ENCODE data around the gene PRR29.

PRR29 gene

GRCh38 chr17:63998050-63998720 is at the start of gene PRR29:
PRR29 (plus strand) TSS chr17:63998351; CDS start chr17:63998365, 14 bp downstream.
- peak; percentile 83 for DNase-seq

GRCh38 chr17:63948521-63948920 is 49.6 kb upstream of the PRR29 start:
- DNase-seq: no peak

GRCh38 chr17:63949576-63950250 is 48.4 kb upstream of the PRR29 start:
- DNase-seq: no peak

- DNase-seq: no peak
Measured at GRCh38 chr17:63950940-63951907, 46.9 kb upstream of the PRR29 start.

GRCh38 chr17:63954402-63955063 is 43.6 kb upstream of the PRR29 start:
- no peak for DNase-seq

- no peak for DNase-seq
Measured at GRCh38 chr17:63955232-63955631, 42.9 kb upstream of the PRR29 start.

GRCh38 chr17:63955791-63956190 is 42.4 kb upstream of the PRR29 start:
- DNase-seq: no peak

GRCh38 chr17:63956296-63956920 is 41.7 kb upstream of the PRR29 start:
- DNase-seq: no peak

- no peak for DNase-seq
Measured at GRCh38 chr17:63960006-63960405, 38.1 kb upstream of the PRR29 start.

- no peak for DNase-seq
Measured at GRCh38 chr17:63960430-63960829, 37.7 kb upstream of the PRR29 start.

GRCh38 chr17:63961355-63962212 is 36.6 kb upstream of the PRR29 start:
- no peak for DNase-seq

GRCh38 chr17:63962298-63962744 is 35.8 kb upstream of the PRR29 start:
- DNase-seq: no peak

GRCh38 chr17:63963123-63963522 is 35.0 kb upstream of the PRR29 start:
- DNase-seq: no peak

GRCh38 chr17:63966646-63967264 is 31.4 kb upstream of the PRR29 start:
- no peak for DNase-seq

GRCh38 chr17:63967953-63968352 is 30.2 kb upstream of the PRR29 start:
- no peak for DNase-seq

- no peak for DNase-seq
Measured at GRCh38 chr17:63969278-63969677, 28.9 kb upstream of the PRR29 start.

GRCh38 chr17:63972796-63973195 is 25.4 kb upstream of the PRR29 start, which contains the start of gene SCN4A:
SCN4A (minus strand) TSS chr17:63972918; CDS start chr17:63972841, 77 bp downstream.
- no peak for DNase-seq

- no peak for DNase-seq
Measured at GRCh38 chr17:63973247-63973646, 24.9 kb upstream of the PRR29 start.

- DNase-seq: no peak
Measured at GRCh38 chr17:63973930-63974593, 24.1 kb upstream of the PRR29 start.

GRCh38 chr17:63974594-63975192 is 23.5 kb upstream of the PRR29 start:
- no peak for DNase-seq

Data from NCI-H2171 (cell line).